HG02852 (cell line): ENCODE data around the gene FHIT.

ENCODE experiments used
- ATAC-seq: cut with Tn5 transposase; IDR thresholded peaks from one replicate; pipeline ENCODE4 v1.9.1; 2021; ENCODE audit warnings: mild to moderate bottlenecking, moderate library complexity; ENCODE audit not compliant: unreplicated experiment

Gene FHIT

DNA sequence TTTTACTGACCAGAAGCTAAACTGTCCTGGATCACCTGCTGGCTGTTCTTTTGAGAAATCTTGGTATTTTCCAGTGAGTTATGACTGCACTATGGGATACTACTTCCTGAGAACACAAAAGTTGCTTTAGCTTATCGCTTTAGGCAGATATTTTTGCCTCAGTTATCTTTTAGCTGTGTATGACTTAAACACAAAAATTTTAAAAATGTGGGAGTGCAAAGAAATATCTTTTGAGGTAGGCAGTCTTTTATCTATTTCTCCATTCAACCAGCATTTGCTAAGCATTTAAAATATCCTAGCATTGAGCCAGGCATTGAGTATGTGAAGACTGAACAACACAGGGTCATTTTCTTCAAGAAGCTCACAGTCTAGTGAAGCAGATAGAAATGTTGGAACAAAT lies 981.9 kb downstream of the FHIT start:
- no peak for ATAC-seq

DNA sequence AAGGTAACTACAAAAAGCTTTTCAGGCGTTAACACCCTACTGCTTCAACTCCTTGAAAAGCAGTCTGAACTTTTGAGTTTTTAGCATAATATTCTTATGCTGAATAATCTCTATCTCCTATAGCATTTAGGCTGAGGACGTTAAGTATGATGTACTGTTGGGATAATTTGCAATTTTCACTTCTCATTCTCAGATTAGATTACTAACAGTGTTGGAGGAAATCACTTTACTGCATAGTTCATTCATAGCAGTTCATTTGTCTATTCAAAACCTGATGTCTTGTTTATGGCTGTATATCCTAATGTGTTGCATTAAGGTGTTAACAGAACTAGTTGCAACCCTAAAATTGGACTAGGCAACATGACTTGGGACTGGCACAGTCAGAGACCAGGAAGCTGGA lies 983.1 kb downstream of the FHIT start:
- no peak for ATAC-seq

DNA sequence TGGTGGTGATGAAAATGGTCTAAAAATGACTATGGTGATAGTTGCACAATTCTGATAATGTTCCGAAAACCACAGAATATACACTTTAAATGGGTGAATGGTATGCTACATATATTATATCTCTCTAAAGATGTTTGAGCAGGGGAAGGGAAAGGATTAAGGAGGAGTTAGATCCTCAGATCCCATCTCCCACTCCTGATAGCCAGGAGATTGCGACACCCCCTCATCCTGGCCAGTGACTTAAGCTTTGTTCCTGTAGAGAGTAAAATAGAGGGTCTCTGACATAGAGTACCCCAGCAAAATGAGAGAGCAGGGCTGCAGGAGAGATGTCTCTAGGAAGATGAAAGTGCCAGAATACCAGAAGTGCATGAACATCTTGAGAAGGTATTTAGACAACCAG lies 984.8 kb downstream of the FHIT start:
- ATAC-seq = no peak

DNA sequence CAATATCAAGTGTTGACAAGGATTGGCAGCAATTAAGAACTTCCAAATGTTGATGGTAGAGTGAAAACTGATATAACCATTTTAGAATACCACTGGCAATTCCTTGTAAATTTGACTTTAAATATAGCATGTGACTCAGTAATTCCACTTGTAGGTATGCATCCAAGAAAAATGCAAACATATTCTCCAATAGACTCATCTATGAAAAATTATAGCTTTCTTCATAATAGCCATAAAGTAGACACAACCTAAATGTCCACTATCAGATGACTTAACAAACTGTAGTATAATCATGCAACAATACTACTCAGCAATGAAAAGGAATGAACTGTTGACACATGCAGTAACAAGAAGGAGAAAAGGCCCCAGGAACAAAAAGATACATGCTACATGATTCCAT lies 988.1 kb downstream of the FHIT start:
- no peak for ATAC-seq

- no peak for ATAC-seq
Measured at GRCh38 chr3:60262546-60262945, 988.7 kb downstream of the FHIT start.

DNA sequence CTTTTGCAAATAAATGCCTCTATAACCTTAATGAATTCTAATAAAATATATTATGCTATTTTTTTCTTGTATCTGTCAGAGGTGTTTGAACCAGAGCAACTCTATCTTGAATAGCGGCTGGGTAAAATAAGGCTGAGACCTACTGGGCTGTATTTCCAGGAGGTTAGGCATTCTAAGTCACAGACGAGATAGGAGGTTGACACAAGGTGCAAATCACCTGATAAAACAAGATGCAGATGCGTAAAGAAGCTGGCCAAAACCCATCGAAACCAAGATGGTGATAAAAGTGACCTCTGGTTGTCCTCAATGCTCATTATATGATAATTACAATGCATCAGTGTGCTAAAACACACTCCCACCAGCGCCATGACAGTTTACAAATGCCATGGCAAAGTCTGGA lies 990.7 kb downstream of the FHIT start:
- no peak for ATAC-seq

DNA sequence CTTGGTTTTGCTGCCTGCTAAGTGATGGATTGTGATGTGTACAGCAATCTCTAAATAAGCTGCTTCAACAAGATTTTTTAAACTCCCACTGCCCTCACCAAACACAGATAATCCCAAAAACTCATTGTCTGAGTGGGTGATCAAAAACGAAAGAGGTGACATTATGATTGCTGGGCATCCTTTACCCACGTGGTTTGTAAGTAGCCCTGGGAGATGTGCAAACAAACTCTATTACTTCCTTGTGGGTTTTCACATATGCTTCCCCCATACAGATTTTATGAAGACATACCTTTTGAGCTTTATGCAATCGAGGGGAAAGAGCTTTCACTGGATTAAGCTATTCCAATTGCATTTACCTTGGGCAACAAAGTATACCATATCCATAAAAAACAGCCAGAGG lies 1000.4 kb downstream of the FHIT start:
- ATAC-seq = no peak

GRCh38 chr3:60250206-60250605 lies 1001.0 kb downstream of the FHIT start:
- no peak for ATAC-seq

GRCh38 chr3:60246361-60246760 lies 1004.9 kb downstream of the FHIT start:
- ATAC-seq = no peak

- no peak for ATAC-seq
Measured at GRCh38 chr3:60243456-60243855, 1007.8 kb downstream of the FHIT start.

DNA sequence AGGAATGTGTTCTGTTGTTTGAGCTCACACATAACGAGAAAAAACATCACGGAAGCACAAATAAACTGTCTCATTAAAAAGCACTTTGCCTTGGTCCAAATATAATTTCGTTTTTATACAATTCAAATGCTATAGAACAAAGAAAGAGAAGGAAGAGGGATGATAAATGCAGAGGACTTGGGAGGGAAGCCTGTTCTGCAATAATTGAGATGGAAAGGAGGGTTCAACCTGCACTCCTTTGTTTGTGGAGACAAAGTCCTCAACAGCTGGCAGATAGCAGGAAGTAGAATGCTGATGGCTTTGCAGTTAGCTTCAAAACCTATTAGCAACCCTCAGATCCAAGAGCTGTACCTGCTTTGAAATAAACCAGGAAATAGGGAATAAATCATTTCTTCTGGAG lies 1010.8 kb downstream of the FHIT start:
- ATAC-seq = no peak

DNA sequence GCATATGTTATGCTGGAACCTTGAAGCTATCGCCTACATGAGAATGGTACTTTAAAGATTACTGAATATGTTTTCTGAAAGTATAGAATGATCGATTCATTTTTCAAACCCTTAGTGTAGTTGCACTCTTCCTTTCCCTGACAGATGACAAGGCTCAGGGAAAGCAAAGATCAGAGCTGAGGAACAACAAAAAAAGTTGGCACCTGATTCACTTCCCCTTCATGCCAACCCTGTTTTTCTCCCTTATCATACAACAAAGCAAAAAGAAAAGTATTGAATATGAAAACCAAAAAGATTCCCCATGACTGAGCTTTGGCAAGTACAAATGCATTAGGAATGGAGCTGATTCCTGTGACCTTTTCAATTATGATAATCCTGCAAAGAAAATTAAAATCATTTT lies 1012.7 kb downstream of the FHIT start:
- ATAC-seq = no peak

- ATAC-seq = no peak
Measured at GRCh38 chr3:60229502-60229901, 1021.8 kb downstream of the FHIT start.

- no peak for ATAC-seq
Measured at GRCh38 chr3:60228823-60229222, 1022.4 kb downstream of the FHIT start.

- no peak for ATAC-seq
Measured at GRCh38 chr3:60226912-60227311, 1024.3 kb downstream of the FHIT start.

GRCh38 chr3:60225848-60226247 lies 1025.4 kb downstream of the FHIT start:
- ATAC-seq = no peak

GRCh38 chr3:60220768-60221167 lies 1030.5 kb downstream of the FHIT start:
- ATAC-seq = no peak

DNA sequence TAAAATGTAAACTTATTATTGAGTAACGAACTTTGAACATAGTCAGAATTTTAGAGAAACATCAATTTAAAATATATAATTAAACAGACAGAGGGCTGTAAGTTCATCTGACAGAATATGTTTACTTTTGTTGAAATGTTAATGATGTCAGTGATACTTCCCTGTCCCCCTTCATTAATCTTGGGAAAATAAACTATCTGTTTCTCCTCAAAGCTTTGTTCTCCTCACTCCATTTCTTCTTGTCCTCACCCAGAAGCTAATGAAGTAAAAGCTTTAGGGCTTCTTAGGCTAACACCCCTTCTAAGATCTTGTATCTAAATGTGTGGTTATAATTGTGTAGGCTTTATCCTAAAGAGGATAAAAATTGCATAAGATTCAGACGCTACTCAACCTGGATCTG lies 1031.8 kb downstream of the FHIT start:
- ATAC-seq = no peak

- no peak for ATAC-seq
Measured at GRCh38 chr3:60217156-60217911, 1033.9 kb downstream of the FHIT start.

GRCh38 chr3:60216462-60217075 lies 1034.7 kb downstream of the FHIT start:
- ATAC-seq = no peak

DNA sequence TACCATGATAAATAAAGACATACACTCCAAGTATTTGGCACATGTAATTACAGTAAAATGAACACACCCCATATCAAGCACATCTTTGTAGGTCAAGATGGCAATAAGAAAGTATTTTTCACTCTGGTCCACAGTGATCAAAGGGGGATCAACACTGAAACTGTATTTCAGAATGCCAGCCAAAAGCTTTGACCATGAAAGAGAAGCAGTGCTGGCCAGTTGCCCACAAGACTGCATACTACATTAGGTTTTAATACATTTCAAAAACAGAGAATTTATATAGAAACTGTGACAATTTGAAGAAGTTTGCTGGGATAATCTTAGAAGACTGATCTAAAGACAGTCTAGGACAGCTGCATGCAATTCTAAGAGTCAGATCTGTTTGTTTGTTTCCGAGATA lies 1035.3 kb downstream of the FHIT start:
- no peak for ATAC-seq

DNA sequence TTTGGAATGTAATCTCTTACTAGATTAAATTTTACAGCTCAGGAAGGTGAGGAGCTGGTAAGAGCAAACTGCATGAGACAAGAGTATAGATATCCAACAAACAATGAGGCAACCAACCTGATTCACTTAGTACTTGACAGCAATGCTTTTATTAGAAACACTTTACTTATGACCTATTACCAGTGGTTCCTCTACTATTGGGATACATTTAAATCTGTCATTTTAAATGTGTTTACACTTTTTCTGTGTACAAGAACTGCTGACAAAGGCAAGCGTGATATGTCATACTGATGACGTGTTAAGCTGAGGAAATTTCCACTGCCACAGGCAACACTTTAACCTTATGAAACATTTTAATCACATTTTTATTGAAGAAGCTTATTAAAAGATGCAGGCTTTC lies 1043.3 kb downstream of the FHIT start:
- ATAC-seq = no peak

- no peak for ATAC-seq
Measured at GRCh38 chr3:60206206-60206605, 1045.0 kb downstream of the FHIT start.
